ENCODE measurements around the gene CNOT10.
A peak's percentile ranks its signal among the peaks of the same experiment; 100 is the strongest.
"Not testable (repeated sequence)": the region's sequence is repeated elsewhere in the genome, so short reads cannot be mapped to it uniquely, and the experiment has no call there.

The CNOT10 gene

DNA sequence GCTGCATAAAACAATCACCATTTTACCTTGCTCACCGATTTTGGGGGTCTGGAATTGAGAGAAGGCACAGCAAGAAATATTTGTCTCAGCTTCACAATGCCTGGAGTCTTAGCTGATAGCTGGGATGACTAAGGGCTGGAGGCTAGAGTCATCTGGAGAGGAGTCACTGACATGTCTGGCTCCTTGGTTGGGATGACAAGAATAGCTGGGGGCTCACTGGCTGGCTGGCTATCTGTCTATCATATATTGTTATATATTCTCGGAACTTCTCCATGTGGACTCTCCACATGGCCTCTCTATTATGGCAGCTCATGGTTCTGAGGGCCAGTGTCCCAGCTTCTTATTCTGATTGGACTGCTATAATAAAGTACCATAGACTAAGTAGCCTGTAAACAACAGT, 112.8 kb downstream of the CNOT10 start:
- Histone ChIP-seq H3K27me3 (replicated peaks; ENCODE audit: control insufficient read depth, insufficient read depth, low read length) (peaks cover 1% of the 10 kb centered on the region; the same call in 1 of the 2 replicates), H3K36me3 (ENCODE audit: control insufficient read depth, insufficient read depth, low read length) (no peaks in the 10 kb centered on the region), H3K4me3 (replicated peaks; ENCODE audit: low read depth, low read length) (no peak overlapping the region)
- no peak for DNase-seq (ENCODE audit: extremely low read depth, insufficient read length)
- TF ChIP-seq, protein P1, sequence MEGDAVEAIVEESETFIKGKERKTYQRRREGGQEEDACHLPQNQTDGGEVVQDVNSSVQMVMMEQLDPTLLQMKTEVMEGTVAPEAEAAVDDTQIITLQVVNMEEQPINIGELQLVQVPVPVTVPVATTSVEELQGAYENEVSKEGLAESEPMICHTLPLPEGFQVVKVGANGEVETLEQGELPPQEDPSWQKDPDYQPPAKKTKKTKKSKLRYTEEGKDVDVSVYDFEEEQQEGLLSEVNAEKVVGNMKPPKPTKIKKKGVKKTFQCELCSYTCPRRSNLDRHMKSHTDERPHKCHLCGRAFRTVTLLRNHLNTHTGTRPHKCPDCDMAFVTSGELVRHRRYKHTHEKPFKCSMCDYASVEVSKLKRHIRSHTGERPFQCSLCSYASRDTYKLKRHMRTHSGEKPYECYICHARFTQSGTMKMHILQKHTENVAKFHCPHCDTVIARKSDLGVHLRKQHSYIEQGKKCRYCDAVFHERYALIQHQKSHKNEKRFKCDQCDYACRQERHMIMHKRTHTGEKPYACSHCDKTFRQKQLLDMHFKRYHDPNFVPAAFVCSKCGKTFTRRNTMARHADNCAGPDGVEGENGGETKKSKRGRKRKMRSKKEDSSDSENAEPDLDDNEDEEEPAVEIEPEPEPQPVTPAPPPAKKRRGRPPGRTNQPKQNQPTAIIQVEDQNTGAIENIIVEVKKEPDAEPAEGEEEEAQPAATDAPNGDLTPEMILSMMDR (IDR thresholded peaks at IDR 0.05; ENCODE audit: insufficient read depth, low read length, poor library complexity, severe bottlenecking), result no peak

DNA sequence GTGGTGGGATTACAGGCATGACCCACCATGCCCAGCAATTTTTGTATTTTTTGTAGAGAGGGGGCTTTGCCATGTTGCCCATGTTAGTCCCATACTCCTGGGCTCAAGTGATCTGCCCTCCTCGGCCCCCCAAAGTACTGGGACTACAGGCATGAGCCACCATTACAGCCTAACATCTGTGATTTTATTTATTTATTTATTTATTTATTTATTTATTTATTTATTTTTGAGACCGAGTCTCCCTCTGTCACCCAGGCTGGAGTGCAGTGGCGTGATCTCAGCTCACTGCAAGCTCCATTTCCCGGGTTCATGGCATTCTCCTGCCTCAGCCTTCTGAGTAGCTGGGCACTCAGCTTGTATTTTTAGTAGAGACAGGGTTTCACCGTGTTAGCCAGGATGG, 116.5 kb downstream of the CNOT10 start:
- not testable (repeated sequence) for H3K4me3 ChIP-seq (replicated peaks; ENCODE audit: low read depth, low read length); H3K27me3 ChIP-seq (replicated peaks; ENCODE audit: control insufficient read depth, insufficient read depth, low read length); DNase-seq (ENCODE audit: extremely low read depth, insufficient read length); H3K36me3 ChIP-seq (ENCODE audit: control insufficient read depth, insufficient read depth, low read length)

DNA sequence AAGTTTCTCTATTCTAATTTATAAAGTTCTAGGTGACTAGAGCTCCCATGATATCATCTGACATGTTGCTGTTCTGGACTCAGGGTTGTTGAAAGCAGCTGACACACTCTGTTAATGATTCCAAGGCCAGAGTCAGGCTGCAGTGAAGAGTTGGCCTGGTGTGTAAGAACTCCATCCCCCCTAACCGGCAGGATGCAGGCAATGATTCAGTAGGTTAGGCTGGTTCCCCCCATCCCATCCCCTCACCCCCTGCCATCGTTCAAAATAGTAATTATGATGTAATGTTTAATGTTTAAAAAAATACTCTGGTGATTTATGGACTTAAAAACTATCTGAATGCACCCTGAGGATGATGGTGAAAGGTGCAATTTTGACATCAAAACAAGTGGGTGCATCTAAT, 128.2 kb downstream of the CNOT10 start:
- TF ChIP-seq, protein P1 (IDR thresholded peaks at IDR 0.05; ENCODE audit: insufficient read depth, low read length, poor library complexity, severe bottlenecking), result no peak
- DNase-seq (ENCODE audit: extremely low read depth, insufficient read length), result no peak
- H3K36me3 ChIP-seq (ENCODE audit: control insufficient read depth, insufficient read depth, low read length), result no peaks in the 10 kb centered on the region
- no peak overlapping the region for H3K4me3 ChIP-seq (replicated peaks; ENCODE audit: low read depth, low read length)
- H3K27me3 ChIP-seq (replicated peaks; ENCODE audit: control insufficient read depth, insufficient read depth, low read length), result peaks cover 2% of the 10 kb centered on the region; the same call in 1 of the 2 replicates

DNA sequence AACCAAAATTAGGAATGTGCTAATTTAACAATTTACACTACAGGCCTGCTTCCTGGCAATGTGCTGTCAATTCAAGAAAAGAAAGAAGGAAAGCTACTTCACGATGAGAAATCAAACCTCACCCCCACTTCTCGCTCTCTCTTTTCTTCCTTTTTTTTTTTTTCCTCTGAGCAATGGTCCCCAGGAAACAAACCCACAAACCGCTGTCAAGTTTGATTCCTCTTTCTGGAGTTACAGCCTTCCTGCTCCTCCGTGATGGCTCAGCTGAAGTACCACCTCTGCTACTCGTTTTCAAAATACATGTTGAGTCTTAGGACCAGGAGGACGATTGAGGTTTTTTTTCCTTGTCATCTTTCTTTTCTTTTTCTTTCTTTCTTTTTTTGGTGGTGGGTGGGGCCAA, 129.4 kb downstream of the CNOT10 start:
- no peaks in the 10 kb centered on the region for H3K36me3 ChIP-seq (ENCODE audit: control insufficient read depth, insufficient read depth, low read length)
- TF ChIP-seq, protein P1 (IDR thresholded peaks at IDR 0.05; ENCODE audit: insufficient read depth, low read length, poor library complexity, severe bottlenecking), result no peak
- DNase-seq (ENCODE audit: extremely low read depth, insufficient read length), result no peak
- no peak overlapping the region for H3K4me3 ChIP-seq (replicated peaks; ENCODE audit: low read depth, low read length)
- H3K27me3 ChIP-seq (replicated peaks; ENCODE audit: control insufficient read depth, insufficient read depth, low read length), result peaks cover 4% of the 10 kb centered on the region

DNA sequence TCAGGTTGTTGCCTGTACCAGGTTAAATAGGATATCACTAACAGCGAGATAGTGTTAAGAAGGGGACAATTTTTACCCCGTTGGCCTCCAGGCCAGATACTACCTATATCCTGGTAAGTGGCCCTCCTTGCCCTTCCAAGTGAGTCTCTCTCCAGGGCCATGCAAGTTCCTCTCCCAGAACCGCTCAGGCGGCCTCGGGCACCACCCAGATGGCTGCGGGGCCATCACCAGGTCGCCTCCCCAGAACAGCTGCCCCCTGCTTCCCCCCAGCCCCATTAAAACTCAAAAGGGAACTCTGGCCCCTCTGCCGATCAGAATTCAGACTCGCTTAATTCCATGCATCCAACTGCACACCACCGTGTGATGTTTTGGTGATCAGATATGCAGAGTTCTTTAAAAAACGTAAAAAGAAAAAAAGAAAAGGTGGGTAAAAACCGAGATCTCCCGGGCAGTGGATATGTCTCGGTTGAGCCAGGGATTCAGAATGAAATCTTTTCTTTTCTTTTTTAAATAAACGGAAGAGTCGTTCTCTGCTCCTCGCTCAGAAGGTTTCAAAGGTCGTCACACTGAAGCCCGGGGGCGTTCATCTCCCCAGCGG, 131.0 kb downstream of the CNOT10 start:
- Histone ChIP-seq H3K4me3 (replicated peaks; ENCODE audit: low read depth, low read length) (no peak overlapping the region), H3K36me3 (ENCODE audit: control insufficient read depth, insufficient read depth, low read length) (no peaks in the 10 kb centered on the region), H3K27me3 (replicated peaks; ENCODE audit: control insufficient read depth, insufficient read depth, low read length) (peaks cover 4% of the 10 kb centered on the region)
- TF ChIP-seq, protein P1 (IDR thresholded peaks at IDR 0.05; ENCODE audit: insufficient read depth, low read length, poor library complexity, severe bottlenecking), result no peak
- no peak for DNase-seq (ENCODE audit: extremely low read depth, insufficient read length)

DNA sequence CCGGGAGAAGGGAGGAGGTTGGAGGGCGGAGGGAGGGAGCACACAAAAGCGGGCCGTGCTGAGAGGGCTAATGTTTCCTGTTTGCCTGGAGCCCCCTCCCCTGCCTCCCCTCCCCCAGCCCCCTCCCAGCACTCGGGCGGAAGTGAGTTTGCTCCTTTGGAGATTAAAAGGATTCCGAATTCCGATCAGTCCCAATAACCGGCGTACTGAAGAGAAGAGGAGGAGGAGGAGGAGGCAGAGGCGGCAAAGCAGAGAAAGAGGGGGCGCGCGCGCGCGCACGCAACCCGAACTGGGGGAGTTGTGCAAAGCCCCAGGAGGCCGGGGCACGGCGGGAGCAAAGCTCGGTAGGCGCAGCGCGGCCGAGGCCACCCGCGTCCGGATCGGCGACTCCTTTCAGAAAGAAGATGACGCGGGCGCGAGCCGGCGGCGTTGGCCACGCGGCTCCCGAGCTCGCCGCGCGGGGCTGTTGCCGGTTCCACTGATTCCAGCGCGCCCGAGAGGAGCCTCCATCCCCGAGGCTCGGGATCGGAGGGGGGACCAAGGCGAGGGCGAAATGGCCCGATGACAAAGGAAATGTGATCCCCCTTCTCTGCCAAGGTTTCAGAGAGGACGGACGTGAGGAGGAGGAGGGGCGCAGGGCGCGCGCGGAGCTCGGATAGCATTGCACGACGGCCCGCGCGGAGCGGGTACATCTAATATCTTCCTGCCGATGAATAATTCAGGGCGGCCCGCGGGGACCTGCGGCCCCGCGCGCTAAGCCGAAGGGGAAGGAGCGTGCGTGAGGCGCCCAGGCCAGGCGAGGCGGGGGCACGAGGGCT, 131.7 kb downstream of the CNOT10 start:
- Histone ChIP-seq H3K4me3 (replicated peaks; ENCODE audit: low read depth, low read length) (peak overlapping the region; percentile 51), H3K27me3 (replicated peaks; ENCODE audit: control insufficient read depth, insufficient read depth, low read length) (peaks cover 4% of the 10 kb centered on the region), H3K36me3 (ENCODE audit: control insufficient read depth, insufficient read depth, low read length) (no peaks in the 10 kb centered on the region)
- DNase-seq (ENCODE audit: extremely low read depth, insufficient read length), result peak; percentile 45
- TF ChIP-seq, protein P1 (IDR thresholded peaks at IDR 0.05; ENCODE audit: insufficient read depth, low read length, poor library complexity, severe bottlenecking), result no peak

Data from GM06990 (cell line).